Neuron (in vitro differentiated cells): ENCODE measurements around the gene NSUN5.

Experiments
- H2AFZ ChIP-seq: one replicate; pipeline ENCODE4 v1.6.1; 2013; ENCODE audit warnings: low read depth, mild to moderate bottlenecking, inconsistent platforms, low read length, moderate library complexity
- H3K27me3 ChIP-seq: one replicate; pipeline ENCODE4 v1.6.1; 2013; ENCODE audit warnings: low read length; ENCODE audit not compliant: insufficient read depth
- H3K36me3 ChIP-seq: one replicate; pipeline ENCODE4 v1.6.1; 2013; ENCODE audit warnings: low read length; ENCODE audit not compliant: insufficient read depth
- H3K4me1 ChIP-seq: one replicate; pipeline ENCODE4 v1.6.1; 2013; ENCODE audit warnings: low read length; ENCODE audit not compliant: insufficient read depth
- H3K4me3 ChIP-seq: 2 replicates; pipeline ENCODE4 v1.5.1; 2013; ENCODE audit warnings: mild to moderate bottlenecking, low read length, moderate library complexity
- H3K9me3 ChIP-seq: one replicate; pipeline ENCODE4 v1.6.1; 2013; ENCODE audit warnings: low read length

NSUN5 gene

DNA sequence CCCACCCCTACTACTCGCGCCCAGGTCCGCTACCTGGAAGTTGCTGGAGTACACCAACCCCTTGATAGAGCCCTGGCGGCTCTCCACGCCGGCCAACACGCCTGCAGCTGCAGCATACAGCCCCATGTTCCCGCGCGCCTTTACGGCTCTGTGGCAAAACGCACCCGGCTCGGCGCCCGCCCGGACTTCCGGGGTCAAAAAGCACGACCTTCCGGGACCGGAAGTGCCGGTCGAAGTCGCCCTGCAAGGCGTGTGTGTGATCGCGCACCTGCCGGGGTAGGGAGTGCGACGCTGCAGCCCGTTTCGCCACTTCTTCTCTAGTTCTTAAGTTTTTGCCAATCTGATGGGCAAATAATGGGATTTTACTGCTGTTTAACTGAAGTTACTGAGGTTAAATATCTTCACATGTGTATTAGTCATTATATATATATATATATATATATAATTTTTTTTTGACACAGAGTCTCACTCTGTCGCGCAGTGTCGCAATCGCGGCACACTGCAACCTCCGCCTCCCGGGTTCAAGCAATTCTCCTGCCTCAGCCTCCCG is at the start of gene NSUN5:
NSUN5 (minus strand) TSS at position 162 of the 550 bp plus-strand sequence; CDS start at position 126, 36 bp downstream.
- Histone ChIP-seq H3K4me1 (peaks cover 6% of the 10 kb centered on the region), H3K36me3 (peaks cover 26% of the 10 kb centered on the region), H3K4me3 (peak within 1 kb of the TSS; percentile 64), H3K27me3 (no peaks in the 10 kb centered on the region), H3K9me3 (no peaks in the 10 kb centered on the region), H2AFZ (peak within 1 kb of the TSS; percentile 76)

DNA sequence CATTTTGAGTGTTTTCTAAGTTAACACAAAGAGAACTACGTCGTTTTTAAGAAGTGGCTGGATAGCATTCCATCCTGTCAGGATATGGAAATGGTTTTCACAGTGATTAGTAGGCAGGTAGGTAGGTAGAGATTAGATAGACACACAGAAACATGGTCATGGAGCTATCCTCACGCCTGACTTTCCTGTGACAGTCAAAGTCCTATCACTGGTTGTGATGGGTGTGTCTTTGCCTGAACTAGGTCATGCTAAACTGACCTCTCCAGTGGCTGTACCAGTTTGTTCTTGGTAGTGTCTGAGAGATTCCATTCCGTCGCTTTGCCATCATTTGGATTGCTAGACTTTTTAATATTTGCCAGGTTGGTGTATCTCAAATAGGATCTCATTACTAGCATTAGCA is 47.5 kb upstream of the NSUN5 start:
- Histone ChIP-seq H2AFZ (no peak overlapping the region), H3K27me3 (no peaks in the 10 kb centered on the region), H3K36me3 (no peaks in the 10 kb centered on the region), H3K4me1 (peaks cover 3% of the 10 kb centered on the region), H3K9me3 (peaks cover 6% of the 10 kb centered on the region), H3K4me3 (no peak overlapping the region)

DNA sequence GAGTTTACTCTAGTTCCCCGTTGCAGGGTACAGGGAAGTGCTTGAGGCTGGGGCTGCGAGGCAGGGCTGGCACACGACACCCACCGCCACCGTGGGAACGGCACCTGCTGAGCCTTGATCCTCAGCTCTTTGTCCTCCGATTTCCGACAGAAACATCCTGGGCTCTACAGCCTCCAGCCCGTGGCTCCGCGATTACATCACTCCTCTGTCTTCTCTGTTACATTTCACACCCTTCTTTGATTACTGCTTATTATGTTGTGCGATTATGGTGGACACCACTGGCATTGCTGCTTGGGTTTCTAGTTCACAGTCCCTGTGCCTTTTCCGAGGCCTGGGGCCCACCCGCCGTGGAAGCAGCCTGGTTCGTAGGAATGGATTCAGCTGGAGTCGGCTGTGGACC is 46.2 kb upstream of the NSUN5 start:
- no peaks in the 10 kb centered on the region for H3K36me3 ChIP-seq
- H3K4me3 ChIP-seq = no peak overlapping the region
- no peak overlapping the region for H2AFZ ChIP-seq
- H3K27me3 ChIP-seq = no peaks in the 10 kb centered on the region
- peaks cover 9% of the 10 kb centered on the region for H3K4me1 ChIP-seq
- peaks cover 6% of the 10 kb centered on the region for H3K9me3 ChIP-seq

DNA sequence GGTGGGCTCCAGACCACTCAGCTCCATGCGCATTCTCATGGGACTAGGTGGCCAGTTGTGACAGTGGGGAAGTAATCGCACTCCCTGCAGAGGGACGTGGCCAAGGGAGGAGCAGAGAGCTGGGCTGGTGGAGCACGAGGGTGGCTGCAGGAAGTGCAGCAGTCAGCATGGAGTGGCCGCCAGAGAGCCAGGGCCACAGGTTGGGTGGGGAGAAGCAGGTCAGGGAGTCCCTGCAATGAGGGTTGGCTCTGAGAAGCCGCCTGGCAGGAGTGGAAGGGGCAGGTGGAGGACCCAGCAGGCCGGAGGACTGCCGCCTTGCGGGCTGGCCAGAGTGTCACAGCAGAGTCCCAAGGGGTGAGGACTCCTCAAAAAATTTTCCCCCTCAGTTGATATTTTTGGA is 45.6 kb upstream of the NSUN5 start:
- Histone ChIP-seq H3K4me1 (peaks cover 11% of the 10 kb centered on the region), H3K4me3 (no peak overlapping the region), H3K9me3 (peaks cover 6% of the 10 kb centered on the region), H3K27me3 (no peaks in the 10 kb centered on the region), H3K36me3 (no peaks in the 10 kb centered on the region), H2AFZ (no peak overlapping the region)

DNA sequence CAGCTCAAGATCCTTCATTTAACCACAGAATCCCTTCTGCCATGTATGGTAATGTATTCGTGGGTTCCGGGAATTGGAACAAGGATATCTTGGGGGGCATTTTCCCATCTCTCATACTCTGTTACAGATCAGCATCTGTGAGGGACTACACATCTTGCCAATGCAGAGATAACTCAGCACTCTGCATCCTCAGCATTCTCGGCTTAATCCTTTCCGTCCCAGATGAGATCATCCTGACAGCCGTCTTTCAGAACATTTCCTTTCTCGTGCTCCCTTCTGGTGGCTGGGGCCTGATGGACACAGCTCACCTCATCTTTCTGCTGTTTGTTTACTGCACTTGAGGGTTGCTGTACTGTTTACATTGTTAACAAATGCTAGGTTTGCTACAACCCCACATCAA is 44.6 kb upstream of the NSUN5 start:
- Histone ChIP-seq H2AFZ (no peak overlapping the region), H3K36me3 (no peaks in the 10 kb centered on the region), H3K27me3 (no peaks in the 10 kb centered on the region), H3K9me3 (peaks cover 6% of the 10 kb centered on the region), H3K4me1 (peaks cover 11% of the 10 kb centered on the region), H3K4me3 (no peak overlapping the region)

DNA sequence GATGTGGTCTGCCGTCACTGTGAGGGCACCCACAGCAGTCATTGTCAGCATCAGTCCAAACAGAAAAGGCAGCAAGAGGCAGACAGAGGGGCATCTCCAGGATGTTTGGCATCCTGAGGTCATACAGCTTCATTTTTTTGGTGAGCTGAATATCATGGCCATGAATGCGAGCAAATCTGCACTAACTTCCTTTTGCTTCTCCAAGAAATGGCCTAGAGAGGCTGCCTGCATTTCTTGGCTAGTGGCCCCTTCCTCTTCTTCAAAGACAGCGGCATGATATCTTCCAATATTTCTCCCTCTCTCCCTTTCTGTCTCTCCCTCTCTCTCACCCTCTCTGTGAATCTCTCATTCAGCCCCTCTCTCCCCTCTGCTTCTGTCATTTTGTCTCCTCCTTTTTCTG is 44.2 kb upstream of the NSUN5 start:
- H3K27me3 ChIP-seq = no peaks in the 10 kb centered on the region
- H3K4me1 ChIP-seq = peaks cover 8% of the 10 kb centered on the region
- H2AFZ ChIP-seq = no peak overlapping the region
- no peak overlapping the region for H3K4me3 ChIP-seq
- H3K9me3 ChIP-seq = peaks cover 6% of the 10 kb centered on the region
- H3K36me3 ChIP-seq = no peaks in the 10 kb centered on the region

DNA sequence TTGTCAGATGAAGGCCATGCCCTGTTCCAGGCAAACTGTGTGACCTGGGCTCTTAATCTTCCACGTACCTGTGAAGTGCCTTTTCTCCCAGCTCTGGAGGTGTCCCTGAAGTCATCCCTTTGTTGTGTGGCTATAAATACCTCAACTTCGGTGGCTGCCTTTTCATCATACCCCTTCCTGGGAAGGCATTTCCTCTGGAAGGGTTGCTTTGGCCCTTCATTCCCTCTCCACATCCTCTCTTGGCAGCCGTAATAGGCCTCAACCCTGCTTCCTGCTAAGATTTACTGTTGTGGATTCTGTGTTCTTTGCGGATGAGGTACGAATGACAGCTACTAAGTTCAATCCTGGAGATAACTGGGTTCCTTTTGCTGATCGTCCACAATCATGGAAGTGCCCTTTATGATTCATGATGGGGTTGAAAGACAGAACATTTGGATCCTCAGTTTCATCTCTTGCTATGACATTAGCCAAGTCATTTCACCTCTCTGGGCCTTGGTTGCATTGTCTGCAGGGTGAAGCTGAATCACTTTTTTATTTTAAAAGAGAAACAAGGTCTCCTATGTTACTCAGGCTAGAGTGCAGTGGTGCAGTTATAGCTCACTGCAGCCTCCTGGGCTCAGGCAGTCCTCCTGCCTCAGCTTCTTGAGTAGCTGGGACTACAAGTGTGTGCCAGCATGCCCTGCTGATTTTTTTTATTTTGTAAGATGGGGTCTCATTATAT is 43.0 kb upstream of the NSUN5 start:
- no peaks in the 10 kb centered on the region for H3K27me3 ChIP-seq
- H3K9me3 ChIP-seq = peaks cover 6% of the 10 kb centered on the region
- no peak overlapping the region for H2AFZ ChIP-seq
- no peak overlapping the region for H3K4me3 ChIP-seq
- H3K4me1 ChIP-seq = peaks cover 8% of the 10 kb centered on the region
- no peaks in the 10 kb centered on the region for H3K36me3 ChIP-seq

DNA sequence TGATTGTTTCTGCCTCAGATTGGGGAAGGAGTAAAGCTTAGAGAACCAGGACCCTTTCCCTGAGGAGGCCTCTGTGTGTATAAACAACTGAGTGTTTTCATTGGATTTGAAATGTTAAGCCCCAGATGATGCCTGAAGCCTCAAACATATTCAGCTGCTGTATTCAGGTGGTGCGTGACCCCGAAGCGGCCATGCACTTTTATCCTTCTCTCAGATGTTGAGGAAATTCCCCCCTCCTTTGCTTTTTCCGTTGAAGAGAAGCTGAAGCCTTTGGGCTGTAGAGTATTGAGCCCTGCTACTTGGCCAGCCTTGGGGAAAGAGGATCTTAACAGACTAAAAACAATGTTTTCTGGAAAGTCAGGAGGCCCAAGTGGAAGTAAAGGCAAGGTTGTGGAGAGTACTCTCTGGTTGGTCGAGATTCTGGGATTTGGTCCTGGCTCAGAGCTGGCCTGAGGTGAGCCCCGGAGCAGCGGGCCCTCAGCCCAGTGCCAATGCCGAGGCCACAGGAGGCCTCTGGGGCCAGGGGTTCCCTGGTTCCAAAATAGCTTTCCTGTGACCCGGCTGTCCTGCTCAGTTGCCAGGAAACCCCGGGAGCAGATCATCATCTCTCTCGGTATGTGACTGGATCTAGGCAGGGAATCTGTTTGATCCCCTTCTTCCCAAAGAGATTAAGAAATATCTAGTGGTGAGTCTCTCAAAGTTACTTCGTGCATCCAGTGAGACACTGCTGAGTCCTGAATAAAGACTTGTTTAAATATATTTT is 41.9 kb upstream of the NSUN5 start:
- H2AFZ ChIP-seq = no peak overlapping the region
- H3K36me3 ChIP-seq = no peaks in the 10 kb centered on the region
- H3K4me1 ChIP-seq = peaks cover 8% of the 10 kb centered on the region
- H3K4me3 ChIP-seq = no peak overlapping the region
- no peaks in the 10 kb centered on the region for H3K27me3 ChIP-seq
- H3K9me3 ChIP-seq = peaks cover 6% of the 10 kb centered on the region

DNA sequence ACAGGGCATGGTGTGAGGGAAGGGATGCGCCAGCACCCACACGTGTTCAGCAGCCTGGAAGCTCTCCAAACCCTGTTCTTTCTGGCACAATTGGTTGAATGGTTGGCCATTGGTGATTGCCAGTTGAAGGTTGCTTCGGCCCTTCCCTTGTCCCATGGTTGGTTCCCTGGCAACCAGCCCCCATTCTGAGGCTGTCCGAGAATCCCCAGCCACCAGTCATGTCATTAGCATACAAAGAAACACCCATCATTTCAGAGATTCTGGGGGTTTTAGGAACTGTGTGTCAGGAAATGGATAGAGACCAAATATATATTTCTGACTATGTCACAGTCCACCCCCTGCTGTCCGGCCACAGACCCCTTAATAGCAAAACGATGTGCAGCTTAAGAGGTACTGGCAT is 41.1 kb upstream of the NSUN5 start:
- H3K36me3 ChIP-seq = no peaks in the 10 kb centered on the region
- H3K27me3 ChIP-seq = no peaks in the 10 kb centered on the region
- H3K4me3 ChIP-seq = no peak overlapping the region
- peaks cover 6% of the 10 kb centered on the region for H3K9me3 ChIP-seq
- peaks cover 8% of the 10 kb centered on the region for H3K4me1 ChIP-seq
- no peak overlapping the region for H2AFZ ChIP-seq

DNA sequence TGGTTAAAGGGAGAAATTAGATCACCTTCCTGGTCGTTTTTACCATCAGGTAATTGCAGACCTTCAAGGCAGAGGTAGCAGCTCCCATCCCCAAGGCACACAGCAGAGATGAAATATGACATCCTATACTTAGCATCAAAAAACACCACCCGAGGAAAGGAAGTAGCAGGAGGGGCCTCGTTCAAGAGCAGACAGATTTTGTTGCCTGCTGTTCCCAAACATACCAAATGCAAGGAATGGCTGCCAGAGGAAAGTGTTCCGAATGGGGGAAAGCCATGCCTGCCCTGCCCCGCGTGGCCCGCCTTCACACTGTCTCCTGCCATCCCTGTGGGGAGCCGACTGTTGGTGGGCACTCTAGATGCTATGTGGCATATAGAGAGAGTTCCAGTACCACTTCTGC is 37.3 kb upstream of the NSUN5 start:
- H3K4me1 ChIP-seq = peaks cover 11% of the 10 kb centered on the region
- H3K36me3 ChIP-seq = no peaks in the 10 kb centered on the region
- no peak overlapping the region for H3K4me3 ChIP-seq
- H3K27me3 ChIP-seq = no peaks in the 10 kb centered on the region
- no peaks in the 10 kb centered on the region for H3K9me3 ChIP-seq
- H2AFZ ChIP-seq = no peak overlapping the region

DNA sequence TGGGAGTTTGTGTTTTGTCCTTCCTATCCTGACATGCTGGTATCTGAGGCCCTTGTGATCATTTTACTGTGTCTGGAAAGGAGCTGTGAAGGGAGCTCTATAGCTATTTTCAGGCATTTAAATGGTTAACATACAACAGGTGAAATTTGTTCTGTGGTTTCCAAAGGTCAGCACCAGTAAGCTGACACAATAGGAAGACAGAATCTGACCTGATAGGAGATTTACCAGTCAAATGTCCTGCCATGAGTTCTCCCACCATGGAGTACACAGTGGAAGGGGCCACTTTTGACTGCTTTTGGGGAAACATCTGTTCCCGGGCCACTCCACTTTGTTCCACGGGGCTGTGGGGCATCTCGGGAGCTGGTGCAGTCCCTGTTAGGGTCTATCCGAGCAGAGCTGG is 36.9 kb upstream of the NSUN5 start:
- no peak overlapping the region for H2AFZ ChIP-seq
- no peaks in the 10 kb centered on the region for H3K27me3 ChIP-seq
- H3K9me3 ChIP-seq = no peaks in the 10 kb centered on the region
- H3K36me3 ChIP-seq = no peaks in the 10 kb centered on the region
- H3K4me1 ChIP-seq = peaks cover 11% of the 10 kb centered on the region
- no peak overlapping the region for H3K4me3 ChIP-seq

DNA sequence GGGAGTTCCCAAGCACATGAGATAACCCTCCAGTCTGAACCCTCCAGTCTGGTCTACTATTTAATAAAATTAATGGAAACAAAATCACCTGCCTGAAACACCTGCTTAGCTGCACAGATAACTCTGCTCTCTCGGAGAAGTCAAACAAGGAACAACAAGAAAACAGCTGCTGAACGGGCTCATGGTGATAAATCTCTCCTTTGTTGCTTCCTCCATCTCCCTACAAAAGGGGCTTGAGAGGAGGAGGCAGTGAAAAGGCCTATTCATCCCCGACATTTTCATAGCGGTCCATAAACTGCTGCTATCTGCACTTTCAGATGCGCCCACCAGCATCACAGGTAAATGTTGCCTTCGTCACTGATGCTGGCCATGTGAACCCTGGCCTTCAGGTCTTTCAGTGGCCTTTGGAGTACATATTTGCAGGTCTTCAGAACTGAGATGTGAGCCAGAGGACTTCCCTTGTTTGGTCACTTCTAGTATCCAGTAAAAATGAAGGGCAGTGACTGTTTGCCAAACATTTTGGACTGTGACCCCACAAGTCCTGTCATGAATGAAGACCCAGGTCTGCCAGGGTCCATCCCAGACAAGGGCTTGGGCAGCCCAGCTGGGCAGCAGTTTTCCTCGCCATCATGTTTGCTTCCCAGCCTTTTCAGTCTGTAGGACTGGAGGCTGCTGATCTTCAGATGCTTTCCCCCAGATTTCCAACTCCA is 35.2 kb upstream of the NSUN5 start:
- Histone ChIP-seq H3K9me3 (no peaks in the 10 kb centered on the region), H3K27me3 (no peaks in the 10 kb centered on the region), H2AFZ (no peak overlapping the region), H3K4me3 (no peak overlapping the region), H3K36me3 (no peaks in the 10 kb centered on the region), H3K4me1 (peaks cover 4% of the 10 kb centered on the region)

DNA sequence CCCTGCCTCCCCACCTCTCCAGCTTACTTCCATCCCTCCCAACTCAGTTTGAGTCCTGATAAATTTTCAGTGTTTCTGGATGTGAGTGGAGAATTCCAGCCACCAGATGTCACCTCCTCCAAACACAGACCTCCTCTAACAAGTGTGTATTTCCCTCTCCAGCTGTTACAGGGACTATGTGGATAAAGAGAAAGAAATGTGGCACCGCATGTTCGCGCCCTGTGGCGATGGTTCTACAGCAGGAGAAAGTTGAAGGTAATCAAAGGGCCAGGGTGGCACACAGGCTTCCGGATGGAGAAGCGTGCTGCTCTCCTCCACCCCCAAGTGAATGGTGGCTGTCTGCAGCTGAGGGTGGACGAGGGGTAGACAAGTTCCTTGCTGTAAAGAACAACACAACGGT is 34.0 kb upstream of the NSUN5 start:
- Histone ChIP-seq H3K36me3 (no peaks in the 10 kb centered on the region), H3K9me3 (no peaks in the 10 kb centered on the region), H3K4me1 (peaks cover 4% of the 10 kb centered on the region), H3K4me3 (no peak overlapping the region), H2AFZ (peak overlapping the region; percentile 22), H3K27me3 (no peaks in the 10 kb centered on the region)
